EL (cell line): ENCODE results near the gene LINGO3.
A peak's percentile ranks its signal among the peaks of the same experiment; 100 is the strongest.

ENCODE experiments used
- DNase-seq: peaks from one replicate; pipeline ENCODE4 v3.0.0-alpha.2; 2016

LINGO3 gene

DNA sequence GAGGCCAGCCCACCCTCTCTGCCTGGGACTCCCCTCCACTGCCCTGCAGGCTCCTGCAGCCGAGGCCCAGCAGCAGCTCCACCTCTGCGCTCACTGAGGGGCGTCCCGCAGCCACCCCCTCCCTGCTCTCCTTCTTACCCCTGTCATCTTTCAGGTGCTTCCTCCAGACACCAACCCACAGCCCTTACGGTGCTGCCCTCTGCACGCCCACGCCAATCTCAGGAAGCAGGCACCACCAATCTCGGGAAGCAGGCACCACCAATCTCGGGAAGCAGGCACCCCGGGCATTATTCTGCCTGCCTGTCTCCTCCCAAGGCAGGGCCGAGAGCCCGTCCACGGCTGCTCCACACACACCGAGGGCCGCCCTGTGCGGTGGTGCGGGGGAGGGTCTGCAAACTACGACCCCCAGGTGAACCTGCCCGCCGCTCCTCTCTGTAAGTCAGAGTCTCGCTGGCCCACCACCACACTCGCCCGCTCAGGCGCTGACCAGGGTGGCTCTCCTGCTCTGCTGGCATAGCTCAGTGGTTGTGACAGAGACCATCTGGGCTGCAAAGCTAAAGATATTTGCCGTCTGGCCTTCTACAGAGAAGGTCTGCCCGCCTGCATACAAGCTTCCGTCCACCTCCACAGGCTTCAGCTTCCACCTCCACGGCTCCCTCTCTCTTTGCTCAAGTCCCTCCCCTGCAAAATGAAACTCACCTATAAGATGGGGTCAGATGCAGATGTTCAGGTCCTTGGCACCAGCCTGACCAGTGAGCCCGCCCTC lies 17.5 kb upstream of the LINGO3 start:
- no peak for DNase-seq

- DNase-seq = no peak
These were observed 16.4 kb upstream of the LINGO3 start for GRCh38 chr19:2324220-2324948.

DNA sequence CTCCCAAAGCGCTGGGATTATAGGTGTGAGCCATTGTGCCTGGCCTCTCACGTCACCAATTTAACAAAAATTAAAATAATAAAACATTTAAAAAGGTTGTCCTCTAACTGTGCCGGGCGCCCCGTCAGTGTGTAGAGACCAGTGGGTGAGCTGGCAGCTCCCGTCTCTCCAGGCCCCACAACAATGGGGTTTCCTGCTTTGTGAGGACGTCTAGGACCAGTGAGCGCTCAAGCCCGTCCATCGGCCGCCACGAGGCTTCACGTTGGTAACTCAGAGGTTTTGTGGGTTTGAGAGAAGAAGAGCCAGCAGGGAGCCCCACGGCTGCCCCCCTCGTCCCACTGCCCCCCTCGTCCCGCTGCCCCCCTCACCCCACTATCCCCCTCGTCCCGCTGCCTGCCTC lies 15.8 kb upstream of the LINGO3 start:
- DNase-seq = no peak

DNA sequence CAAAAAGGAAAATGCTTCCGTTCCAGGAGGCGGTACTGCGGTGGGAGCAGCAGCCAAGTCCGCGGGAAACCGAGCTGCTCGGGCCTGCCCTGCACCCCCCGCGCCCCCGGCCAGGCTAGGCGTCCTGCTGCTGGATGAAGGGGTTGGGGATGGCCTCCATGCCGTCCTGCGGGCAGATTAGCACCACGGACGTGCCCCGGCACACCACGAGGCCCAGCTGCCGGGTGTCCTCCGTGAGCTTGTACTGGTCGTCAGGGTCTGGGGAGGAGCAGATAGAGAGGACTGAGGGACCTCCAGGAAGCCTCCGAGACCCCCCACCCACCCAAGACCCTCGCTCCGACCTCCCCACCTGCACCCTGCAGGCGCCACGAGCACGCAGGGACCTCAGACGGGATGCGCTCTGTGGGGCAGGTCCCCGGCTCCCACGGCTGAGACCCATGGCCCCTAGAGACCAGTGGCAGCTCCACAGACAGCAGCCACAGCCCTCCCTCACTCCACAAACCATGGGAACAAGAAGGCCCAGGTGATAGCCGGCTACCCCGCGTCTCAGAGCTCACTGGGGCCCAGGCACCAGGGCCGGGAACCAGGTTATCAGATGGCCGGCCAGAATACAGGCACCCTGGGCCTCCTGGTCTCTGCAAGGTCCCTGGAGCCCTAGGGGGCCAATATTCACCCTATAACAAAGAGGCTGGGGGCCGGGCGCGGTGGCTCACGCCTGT lies 13.8 kb upstream of the LINGO3 start:
- no peak for DNase-seq

DNA sequence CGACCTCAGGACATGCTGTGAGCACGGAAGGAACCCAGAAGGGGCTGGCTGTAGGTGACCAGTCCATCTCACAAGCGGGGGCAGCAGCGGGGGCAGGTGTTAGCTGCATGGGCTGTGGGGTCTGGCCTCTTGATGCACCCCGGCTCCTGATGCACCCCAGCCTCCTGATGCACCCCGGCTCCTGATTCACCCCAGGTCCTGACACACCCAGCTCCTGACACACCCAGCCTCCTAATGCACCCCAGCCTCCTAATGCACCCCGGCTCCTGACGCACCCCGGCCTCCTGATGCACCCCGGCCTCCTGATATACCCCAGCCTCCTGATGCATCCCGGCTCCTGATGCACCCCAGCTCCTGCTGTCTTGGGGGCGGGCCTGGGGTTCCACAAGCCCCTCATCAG lies 13.0 kb upstream of the LINGO3 start:
- DNase-seq = no peak

- no peak for DNase-seq
These were observed 12.1 kb upstream of the LINGO3 start for GRCh38 chr19:2320049-2320448.

DNA sequence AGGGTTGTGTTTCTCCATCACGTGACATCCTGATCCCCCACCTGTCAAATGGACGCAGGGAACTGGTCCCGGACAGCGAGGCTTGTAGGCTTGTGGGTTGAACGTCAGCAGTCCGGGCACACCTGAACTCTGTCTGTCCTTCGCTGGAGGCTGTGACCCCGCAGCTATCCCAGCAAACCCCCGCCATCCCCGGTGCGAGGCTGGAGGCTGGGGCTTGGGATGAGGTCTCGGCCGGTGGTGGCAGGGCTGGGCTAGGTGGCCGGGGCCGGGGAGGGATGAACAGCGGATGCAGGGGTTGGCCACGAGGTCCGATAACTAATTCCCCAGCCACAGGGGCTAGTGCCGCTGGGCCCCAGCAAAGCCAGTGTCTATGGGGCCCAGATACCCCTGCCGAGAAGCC lies 11.6 kb upstream of the LINGO3 start:
- no peak for DNase-seq

- no peak for DNase-seq
These were observed 11.0 kb upstream of the LINGO3 start for GRCh38 chr19:2318923-2319322.

GRCh38 chr19:2317756-2318155 lies 9.8 kb upstream of the LINGO3 start:
- no peak for DNase-seq

GRCh38 chr19:2317300-2317699 lies 9.3 kb upstream of the LINGO3 start:
- no peak for DNase-seq

GRCh38 chr19:2315818-2316353 lies 7.9 kb upstream of the LINGO3 start:
- DNase-seq = peak; percentile 65

GRCh38 chr19:2315121-2315817 lies 7.3 kb upstream of the LINGO3 start:
- DNase-seq = no peak

DNA sequence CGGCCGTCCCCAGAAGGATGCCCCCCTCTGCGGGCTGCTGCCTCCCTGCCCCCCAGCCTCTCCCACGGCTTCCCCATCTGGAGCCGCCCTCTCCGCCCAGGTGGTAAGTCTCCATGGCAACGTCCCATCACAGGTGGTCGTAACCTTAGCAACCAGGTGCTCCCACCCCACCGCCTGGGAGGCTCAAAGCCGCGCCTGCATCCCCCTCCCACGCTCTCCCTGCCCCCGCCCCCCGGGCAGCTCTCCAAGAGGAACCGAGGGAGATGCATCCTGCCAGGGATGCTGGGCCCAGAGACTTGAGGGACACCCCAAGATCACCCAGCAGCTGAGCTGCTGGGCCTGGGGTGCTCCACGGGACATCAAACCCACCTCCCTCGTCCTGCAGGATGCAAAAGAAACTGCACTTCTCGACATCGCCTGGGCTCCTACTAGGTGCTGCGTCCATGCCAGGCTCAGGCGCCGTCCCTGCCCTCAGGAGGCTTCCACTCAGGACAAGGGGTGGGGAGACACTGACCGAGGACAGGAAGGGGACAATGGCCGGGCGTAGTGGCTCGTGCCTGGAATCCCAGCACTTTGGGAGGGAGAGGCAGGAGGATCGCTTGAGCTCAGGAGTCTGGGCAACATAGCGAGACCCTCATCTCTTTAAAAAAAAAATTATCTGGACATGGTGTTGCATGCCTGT lies 5.0 kb upstream of the LINGO3 start:
- DNase-seq = no peak

- DNase-seq = no peak
These were observed 3.1 kb upstream of the LINGO3 start for GRCh38 chr19:2311093-2311492.

DNA sequence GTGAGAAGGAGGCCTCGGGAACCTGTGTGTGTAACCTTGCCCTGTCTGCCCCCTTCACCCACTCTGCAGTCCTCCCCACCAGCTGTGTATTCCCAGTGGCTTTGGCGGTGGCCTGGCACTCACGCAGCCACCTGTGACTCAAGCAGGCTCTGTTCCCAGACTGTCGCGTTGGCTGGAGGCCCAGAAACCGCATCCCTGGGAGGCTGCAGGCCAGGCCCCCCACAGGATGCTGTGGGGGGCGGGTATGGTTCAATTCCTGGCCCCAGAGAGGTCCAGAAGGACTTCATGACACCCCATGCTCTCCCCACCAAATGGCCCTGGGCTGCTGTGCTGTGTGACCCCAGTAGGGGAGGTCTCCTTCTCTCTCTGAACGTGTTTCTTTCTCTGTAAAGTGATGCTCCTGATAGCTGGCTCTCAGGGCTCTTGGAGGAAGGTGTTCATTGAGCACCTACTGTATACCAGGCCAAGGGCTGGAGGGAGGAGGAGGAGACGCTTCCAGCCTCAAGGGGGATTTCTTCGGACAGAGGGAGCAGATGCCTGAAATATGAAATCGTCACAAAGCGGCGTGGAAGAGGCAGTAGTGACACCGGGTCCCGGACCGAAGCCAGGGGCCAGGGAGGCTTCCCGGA lies 1.9 kb upstream of the LINGO3 start:
- DNase-seq = peak; percentile 52

- DNase-seq = no peak
These were observed 389 bp downstream of the LINGO3 start for GRCh38 chr19:2307518-2308012.

- no peak for DNase-seq
These were observed 983 bp downstream of the LINGO3 start for GRCh38 chr19:2306971-2307370.

- DNase-seq = no peak
These were observed 1.6 kb downstream of the LINGO3 start for GRCh38 chr19:2306281-2306806.

- DNase-seq = no peak
These were observed 2.3 kb downstream of the LINGO3 start for GRCh38 chr19:2305452-2306280.

GRCh38 chr19:2303211-2303798 lies 4.6 kb downstream of the LINGO3 start:
- DNase-seq = no peak
